Measurements from ENCODE around the gene RPS16.
A peak's percentile ranks its signal among the peaks of the same experiment; 100 is the strongest.

Gene RPS16

GRCh38 chr19:39435499-39436349 lies at the start of gene RPS16 (continued):
- TF ChIP-seq INSM2 (tag by site-specific recombination; IDR thresholded peaks at IDR 0.05) (peak; percentile 23; the same call in 1 of the 2 replicates), PBX3 (CRISPR knock-in tag; IDR thresholded peaks at IDR 0.05) (peak; percentile 85), ZNF391 (tag by site-specific recombination; IDR thresholded peaks at IDR 0.05; ENCODE audit: borderline replicate concordance, low read depth) (peak; percentile 80), ZNF223 (tag by site-specific recombination; IDR thresholded peaks at IDR 0.05) (no peak), ZNF549 (tag by site-specific recombination; IDR thresholded peaks at IDR 0.05) (no peak), ZNF670 (tag by site-specific recombination; IDR thresholded peaks at IDR 0.05; ENCODE audit: low read depth) (no peak), HOXD13 (CRISPR knock-in tag; IDR thresholded peaks at IDR 0.05; ENCODE audit: borderline replicate concordance) (no peak), ZNF350 (tag by site-specific recombination; IDR thresholded peaks at IDR 0.05) (no peak), ZNF677 (tag by site-specific recombination; IDR thresholded peaks at IDR 0.05) (no peak), ZNF335 (tag by site-specific recombination; conservative IDR thresholded peaks at IDR 0.05) (peak; percentile 75), GFI1B (tag by site-specific recombination; IDR thresholded peaks at IDR 0.05) (no peak), GLI4 (tag by site-specific recombination; IDR thresholded peaks at IDR 0.05) (no peak), ZNF837 (tag by site-specific recombination; IDR thresholded peaks at IDR 0.05) (no peak), ZNF623 (tag by site-specific recombination; IDR thresholded peaks at IDR 0.05) (no peak), ZNF580 (tag by site-specific recombination; IDR thresholded peaks at IDR 0.05) (peak; percentile 100), ZNF214 (tag by site-specific recombination; IDR thresholded peaks at IDR 0.05; ENCODE audit: borderline replicate concordance) (no peak), ZNF610 (tag by site-specific recombination; IDR thresholded peaks at IDR 0.05; ENCODE audit: borderline replicate concordance) (no peak), ZNF274 (IDR thresholded peaks at IDR 0.05; ENCODE audit: low read length) (no peak), ZNF274 (tag by site-specific recombination; IDR thresholded peaks at IDR 0.05; ENCODE audit: borderline replicate concordance) (no peak), SP7 (tag by site-specific recombination; IDR thresholded peaks at IDR 0.05) (peak; percentile 91), ZBTB44 (tag by site-specific recombination; IDR thresholded peaks at IDR 0.05) (no peak), ZNF707 (tag by site-specific recombination; IDR thresholded peaks at IDR 0.05) (no peak), ZBTB49 (tag by site-specific recombination; IDR thresholded peaks at IDR 0.05; ENCODE audit: low read depth) (no peak), HOXA7 (CRISPR knock-in tag; IDR thresholded peaks at IDR 0.05; ENCODE audit: borderline replicate concordance) (no peak), MYNN (tag by site-specific recombination; IDR thresholded peaks at IDR 0.05; ENCODE audit: borderline replicate concordance) (no peak), ATF2 (tag by site-specific recombination; IDR thresholded peaks at IDR 0.05; ENCODE audit: low read depth) (no peak), IKZF3 (tag by site-specific recombination; IDR thresholded peaks at IDR 0.05) (no peak), ZNF121 (tag by site-specific recombination; IDR thresholded peaks at IDR 0.05) (peak; percentile 59)
